ENCODE results near the gene ATP10A. TPM values are rescaled to one million over a fixed set of nuclear protein-coding genes. Genes with fewer than 3 reads are reported as not detected.

The ATP10A gene
- total and polyA plus RNA-seq, 2 of the 8 experiments (the other 6 are each of a cell fraction or from before 2014, with no cell fraction given) = 2.0 to 2.8 TPM

- Histone ChIP-seq H4K91ac (replicated peaks; ENCODE audit: insufficient read length, low read length) (no peak overlapping the region), H3K23me2 (ENCODE audit: low read depth, low read length) (no peaks in the 10 kb centered on the region; the same call in 1 of the 2 replicates), H3K18ac (ENCODE audit: extremely low read depth, low read length) (no peak overlapping the region), H4K20me1 (replicated peaks in 1 of 2; ENCODE audit: control insufficient read depth in 1 of 2, insufficient read depth in 2 of 2, low read length in 2 of 2) (no peaks in the 10 kb centered on the region), H4K5ac (ENCODE audit: insufficient read length, low read depth, low read length) (no peak overlapping the region), H3K79me2 (ENCODE audit: control insufficient read depth in 1 of 2, insufficient read depth in 2 of 2, low read length in 2 of 2) (no peaks in the 10 kb centered on the region), H3K9me3 (ENCODE audit: insufficient read depth in 2 of 2, low read depth in 1 of 2, low read length in 1 of 2) (no peaks in the 10 kb centered on the region), H3K4me3 (ENCODE audit: extremely low read depth in 1 of 4, insufficient read depth in 2 of 4, low read depth in 3 of 4, low read length in 4 of 4) (no peak overlapping the region), H3K4ac (replicated peaks; ENCODE audit: insufficient read length, low read depth, low read length) (no peak overlapping the region), H3K79me1 (ENCODE audit: low read depth, low read length) (no peaks in the 10 kb centered on the region), H3K4me2 (ENCODE audit: insufficient read depth in 1 of 2, low read depth in 2 of 2, low read length in 2 of 2) (no peak overlapping the region), H3K14ac (ENCODE audit: insufficient read length) (no peak overlapping the region), H2BK12ac (ENCODE audit: low read depth, low read length) (no peak overlapping the region), H3K36me3 (ENCODE audit: control insufficient read depth in 2 of 4, insufficient read depth in 4 of 4, low read length in 3 of 4) (no peaks in the 10 kb centered on the region), H2BK5ac (ENCODE audit: low read depth, low read length) (no peak overlapping the region), H3K9ac (replicated peaks in 1 of 4; ENCODE audit: extremely low read depth in 1 of 4, low read depth in 3 of 4, low read length in 3 of 4) (no peak overlapping the region), H2BK20ac (ENCODE audit: low read length) (no peak overlapping the region), H3K27ac (ENCODE audit: low read depth, low read length) (no peak overlapping the region), H2AK5ac (ENCODE audit: low read depth, low read length) (no peak overlapping the region), H2AFZ (ENCODE audit: low read length) (no peak overlapping the region), H2BK15ac (ENCODE audit: low read length) (no peak overlapping the region; the same call in 1 of the 2 replicates), H3K4me1 (replicated peaks in 1 of 4; ENCODE audit: control insufficient read depth in 3 of 4, insufficient read depth in 4 of 4, low read length in 3 of 4) (peaks cover 0 to 2% (median 0%) of the 10 kb centered on the region in 4 experiments; a peak in 1 of 7 replicates), H3K27me3 (replicated peaks in 1 of 4; ENCODE audit: control insufficient read depth in 3 of 4, extremely low read depth in 1 of 4, insufficient read depth in 3 of 4, low read length in 3 of 4) (no peaks in the 10 kb centered on the region; a peak in 1 of 7 replicates), H3K23ac (ENCODE audit: insufficient read length) (no peak overlapping the region), H4K8ac (ENCODE audit: extremely low read depth, insufficient read depth, low read length) (no peak overlapping the region), H2BK120ac (replicated peaks; ENCODE audit: low read depth, low read length) (no peak overlapping the region), H3K56ac (replicated peaks; ENCODE audit: insufficient read length, low read depth, low read length) (no peak overlapping the region)
- DNase-seq (ENCODE audit: low read depth in 1 of 2, low spot score in 2 of 2) (no peak), FAIRE-seq (no peak)
- CTCF ChIA-PET (ENCODE audit: partially characterized antibody) = interaction anchor here (1.7 kb wide), 1 partner anchor 8 kb away, joined by 5 read pairs; no protein-coding TSS in a partner anchor
- WGBS, 2 experiments (ENCODE audit: extremely low coverage in 1 of 2, insufficient coverage in 1 of 2, insufficient read length in 1 of 2, insufficient replicate concordance in 2 of 2, low coverage in 1 of 2, low lambda C conversion rate in 2 of 2, missing lambda C conversion rate in 1 of 2) = 91% methylated on average over 20 of the region's 20 CpGs; no CpG with 5 or more reads in 1 of the 2 experiments
- TF ChIP-seq YY1 (IDR thresholded peaks at IDR 0.05; ENCODE audit: low read depth, low read length) (no peak), TCF12 (IDR thresholded peaks at IDR 0.05; ENCODE audit: low read depth, low read length) (no peak), CHD1 (IDR thresholded peaks at IDR 0.05; ENCODE audit: low read depth, low read length) (no peak), ZNF274 (IDR thresholded peaks at IDR 0.05; ENCODE audit: borderline replicate concordance, extremely low read depth, low read length) (no peak), GABPA (IDR thresholded peaks at IDR 0.05; ENCODE audit: borderline replicate concordance, insufficient read depth, low read length) (no peak), EP300 (IDR thresholded peaks at IDR 0.05; ENCODE audit: borderline replicate concordance in 1 of 2, low read depth in 2 of 2, low read length in 2 of 2) (no peak), SP2 (IDR thresholded peaks at IDR 0.05; ENCODE audit: low read length) (no peak), SIN3A (conservative IDR thresholded peaks at IDR 0.05 in 1 of 2, IDR thresholded peaks at IDR 0.05 in 1 of 2; ENCODE audit: low read depth in 1 of 2, low read length in 2 of 2) (no peak)
- POLR2A ChIA-PET (ENCODE audit: partially characterized antibody) = no interaction called here
These were observed 145.0 kb downstream of the ATP10A start for GRCh38 chr15:25718169-25718536.

All from H1 (cell line).